ENCODE results near the gene ENDOD1.

GRCh38 chr11:95042906-95043305 is 46.7 kb upstream of the ENDOD1 start:
- TF ChIP-seq POLR2A (IDR thresholded peaks at IDR 0.05) (no peak), CTCF (IDR thresholded peaks at IDR 0.05) (no peak)

All from thyroid gland (tissue), 4 donors.